IMR-90 (cell line): ENCODE data around the gene SLC51A. TPM values are rescaled to one million over a fixed set of nuclear protein-coding genes. Genes with fewer than 3 reads are reported as not detected.

Experiments
- ATAC-seq: fragments of 200-7000 bp; cut with Tn5 transposase; 2 replicates; pipeline ENCODE4 v1.9.1; 2020; ENCODE audit warnings: low read depth, mild to moderate bottlenecking, moderate library complexity
- BruUV-seq: library from RNA; stranded (reverse); fragments of 400-500 nt; replicated peaks from 2 replicates; lab custom pipeline; 2021; lab: Mats Ljungman, UMichigan
- CTCF ChIA-PET: fragments of 300-600 bp; formaldehyde crosslinking; extraction: SDS; loops from one replicate; lab custom pipeline; 2021; ENCODE audit warnings: antibody characterized with exemption; lab: Yijun Ruan, JAX
- POLR2A ChIA-PET: fragments of 300-600 bp; sonication (Branson Sonifier 250); formaldehyde crosslinking; loops from one replicate; lab custom pipeline; 2022; ENCODE audit warnings: antibody characterized with exemption; ENCODE audit not compliant: unreplicated experiment; lab: Charles Lee
- DNase-seq: peaks from one replicate; pipeline ENCODE4 v3.0.0; 2013
- H2AFZ ChIP-seq: replicated peaks from 2 replicates; pipeline ENCODE3; 2013; ENCODE audit warnings: low read length, mild to moderate bottlenecking; ENCODE audit not compliant: poor library complexity
- H2AK5ac ChIP-seq: 2 replicates; pipeline ENCODE4 v1.6.1; 2013; ENCODE audit warnings: low read depth, low read length, inconsistent platforms
- H2AK9ac ChIP-seq: replicated peaks from 2 replicates; pipeline ENCODE3; 2013; ENCODE audit warnings: mild to moderate bottlenecking, low read depth, low read length, moderate library complexity; ENCODE audit not compliant: poor library complexity
- H2BK120ac ChIP-seq: 2 replicates; pipeline ENCODE4 v1.6.1; 2013; ENCODE audit warnings: low read depth, low read length, inconsistent platforms
- H2BK15ac ChIP-seq: 3 replicates; pipeline ENCODE4 v1.6.1; 2013; ENCODE audit warnings: low read depth, low read length, inconsistent platforms
- H2BK20ac ChIP-seq: 2 replicates; pipeline ENCODE4 v1.6.1; 2013; ENCODE audit warnings: low read depth, mild to moderate bottlenecking, inconsistent platforms, low read length, moderate library complexity
- H2BK5ac ChIP-seq: 2 replicates; pipeline ENCODE4 v1.6.1; 2013; ENCODE audit warnings: mild to moderate bottlenecking, low read depth, low read length, inconsistent platforms; ENCODE audit not compliant: poor library complexity, severe bottlenecking
- H3K14ac ChIP-seq: replicated peaks from 2 replicates; pipeline ENCODE4 v1.6.1; 2013; ENCODE audit warnings: low read depth, low read length, inconsistent platforms
- H3K18ac ChIP-seq: 2 replicates; pipeline ENCODE4 v1.6.1; 2013; ENCODE audit warnings: low read depth, low read length, control low read depth
- H3K23ac ChIP-seq: 2 replicates; pipeline ENCODE4 v1.6.1; 2013; ENCODE audit warnings: low read depth, low read length, inconsistent platforms
- H3K27ac ChIP-seq: 2 replicates; pipeline ENCODE4 v1.5.1; 2013; ENCODE audit warnings: mild to moderate bottlenecking, control low read depth, low read length; ENCODE audit not compliant: insufficient read depth
- H3K27me3 ChIP-seq: 2 replicates; pipeline ENCODE4 v1.6.1; 2013; ENCODE audit warnings: low read length; ENCODE audit not compliant: control insufficient read depth, insufficient read depth
- H3K36me3 ChIP-seq: 2 replicates; pipeline ENCODE4 v1.6.1; 2013; ENCODE audit warnings: low read length, mixed read lengths; ENCODE audit not compliant: control insufficient read depth, insufficient read depth
- H3K4ac ChIP-seq: 2 replicates; pipeline ENCODE4 v1.6.1; 2013; ENCODE audit warnings: low read depth, low read length, inconsistent platforms
- H3K4me1 ChIP-seq: 2 replicates; pipeline ENCODE4 v1.6.1; 2013; ENCODE audit warnings: low read length, mixed read lengths; ENCODE audit not compliant: control insufficient read depth, insufficient read depth
- H3K4me2 ChIP-seq: 2 replicates; pipeline ENCODE4 v1.6.1; 2013; ENCODE audit warnings: low read depth, mild to moderate bottlenecking, control low read depth, low read length, moderate library complexity
- H3K4me3 ChIP-seq: 2 replicates; pipeline ENCODE4 v1.5.1; 2013; ENCODE audit warnings: low read depth, mild to moderate bottlenecking, control low read depth, low read length, moderate library complexity; ENCODE audit not compliant: insufficient read depth
- H3K56ac ChIP-seq: 2 replicates; pipeline ENCODE4 v1.6.1; 2013; ENCODE audit warnings: low read length, inconsistent platforms; ENCODE audit not compliant: insufficient read depth; ENCODE audit errors: extremely low read depth
- H3K79me1 ChIP-seq, 2 experiments: 2 replicates each; pipeline ENCODE4 v1.6.1; 2013; ENCODE audit warnings: low read length in 2 of 2, inconsistent platforms in 1 of 2, low read depth in 1 of 2
- H3K9ac ChIP-seq: 2 replicates; pipeline ENCODE4 v1.6.1; 2013; ENCODE audit warnings: low read depth, low read length, control low read depth
- H3K9me1 ChIP-seq: 2 replicates; pipeline ENCODE4 v1.6.1; 2013; ENCODE audit warnings: low read length, inconsistent platforms; ENCODE audit not compliant: insufficient read depth
- H3K9me3 ChIP-seq: 2 replicates; pipeline ENCODE4 v1.6.1; 2013; ENCODE audit warnings: low read length; ENCODE audit not compliant: control insufficient read depth, insufficient read depth
- H4K20me1 ChIP-seq: 2 replicates; pipeline ENCODE4 v1.6.1; 2013; ENCODE audit warnings: low read length, inconsistent platforms; ENCODE audit not compliant: insufficient read depth
- H4K5ac ChIP-seq: 2 replicates; pipeline ENCODE4 v1.6.1; 2013; ENCODE audit warnings: mild to moderate bottlenecking, low read depth, low read length, control low read depth
- H4K8ac ChIP-seq, 2 experiments: 2 replicates each; pipeline ENCODE4 v1.6.1; 2013; ENCODE audit warnings: low read depth in 2 of 2, low read length in 2 of 2, control low read depth in 1 of 2, inconsistent platforms in 1 of 2
- H4K91ac ChIP-seq: 2 replicates; pipeline ENCODE4 v1.6.1; 2013; ENCODE audit warnings: low read depth, low read length, inconsistent platforms; ENCODE audit not compliant: insufficient read depth
- BHLHE40 ChIP-seq: fragments of 150-350 bp; IDR thresholded peaks from 2 replicates; pipeline ENCODE4 v1.6.1; 2016; ENCODE audit warnings: mild to moderate bottlenecking, low read depth, low read length
- CEBPB ChIP-seq: IDR thresholded peaks from 2 replicates; pipeline ENCODE4 v1.6.1; 2012; ENCODE audit warnings: low read depth, low read length, improper control_type of control experiment
- CHD1 ChIP-seq: IDR thresholded peaks from 2 replicates; pipeline ENCODE4 v1.6.1; 2012; ENCODE audit warnings: low read depth, low read length, improper control_type of control experiment
- ELK1 ChIP-seq: fragments of 150-350 bp; IDR thresholded peaks from 2 replicates; pipeline ENCODE4 v1.6.1; 2016; ENCODE audit warnings: low read depth, mild to moderate bottlenecking, low read length, moderate library complexity, borderline replicate concordance
- FOS ChIP-seq: fragments of 150-350 bp; IDR thresholded peaks from 2 replicates; pipeline ENCODE4 v1.6.1; 2016; ENCODE audit warnings: low read depth, low read length
- MAFK ChIP-seq: IDR thresholded peaks from 2 replicates; pipeline ENCODE4 v1.6.1; 2012; ENCODE audit warnings: low read depth, low read length, improper control_type of control experiment
- MAZ ChIP-seq: IDR thresholded peaks from 2 replicates; pipeline ENCODE4 v1.6.1; 2012; ENCODE audit warnings: low read depth, mild to moderate bottlenecking, low read length, improper control_type of control experiment, moderate library complexity, borderline replicate concordance
- MXI1 ChIP-seq: IDR thresholded peaks from 2 replicates; pipeline ENCODE4 v1.6.1; 2012; ENCODE audit warnings: low read depth, mild to moderate bottlenecking, low read length, moderate library complexity, borderline replicate concordance
- NFE2L2 ChIP-seq: fragments of 150-350 bp; IDR thresholded peaks from 2 replicates; pipeline ENCODE4 v1.6.1; 2016; ENCODE audit warnings: low read depth, mild to moderate bottlenecking, low read length
- POLR2A ChIP-seq: IDR thresholded peaks from 2 replicates; pipeline ENCODE4 v1.6.1; 2012; ENCODE audit warnings: mild to moderate bottlenecking, low read depth, low read length
- RAD21 ChIP-seq: IDR thresholded peaks from 2 replicates; pipeline ENCODE4 v1.6.1; 2012; ENCODE audit warnings: low read length, improper control_type of control experiment
- RCOR1 ChIP-seq: IDR thresholded peaks from 2 replicates; pipeline ENCODE4 v1.6.1; 2012; ENCODE audit warnings: mild to moderate bottlenecking, low read length, improper control_type of control experiment; ENCODE audit not compliant: insufficient replicate concordance
- RFX5 ChIP-seq: IDR thresholded peaks from 2 replicates; pipeline ENCODE4 v1.8.0; 2012; ENCODE audit warnings: low read depth, mild to moderate bottlenecking, low read length, moderate library complexity
- SMC3 ChIP-seq: fragments of 150-350 bp; IDR thresholded peaks from 2 replicates; pipeline ENCODE4 v1.6.1; 2016; ENCODE audit warnings: low read depth, mild to moderate bottlenecking, antibody characterized with exemption, low read length, moderate library complexity
- USF2 ChIP-seq: fragments of 150-350 bp; IDR thresholded peaks from 2 replicates; pipeline ENCODE4 v1.6.1; 2017; ENCODE audit warnings: mild to moderate bottlenecking, antibody characterized with exemption, low read length, low read depth
- WGBS, 2 experiments: methylation state at CpG; one replicate each; pipeline versions ENCODE4 v1.1.5 to v1.1.7; 2013; ENCODE audit warnings: missing lambda C conversion rate in 2 of 2; ENCODE audit not compliant: insufficient read length in 1 of 2; ENCODE audit errors: extremely low coverage in 2 of 2; 5-methylcytosine and 5-hydroxymethylcytosine counted together
- dilution Hi-C: fragments of 300-500 bp; cut with HindIII; formaldehyde crosslinking; loops from one replicate; pipeline ENCODE4 v1.14.3; 2018; ENCODE audit warnings: low sequenced_read_pairs; ENCODE audit not compliant: unreplicated experiment
- in situ Hi-C: fragments of 300-500 bp; cut with MboI; formaldehyde crosslinking; loops from 3 replicates; pipeline ENCODE4 v1.14.3; 2019; ENCODE audit warnings: low sequenced_read_pairs, inconsistent platforms, mixed read lengths
- intact Hi-C: fragments of 100-400 bp; cut with micrococcal nuclease; formaldehyde crosslinking; loops from 2 replicates; pipeline ENCODE4 v1.10.0; 2022
- polyA plus RNA-seq, 3 experiments: library from polyadenylated mRNA; depleted of rRNA; stranded (reverse); fragments of >200 nt; gene quantifications; 2 replicates each; pipeline ENCODE4 v1.2.3, GENCODE V29; 2012; ENCODE audit warnings: low replicate concordance in 1 of 3
- total RNA-seq: library from RNA; depleted of rRNA; stranded (reverse); fragments of >200 nt; gene quantifications from 2 replicates; pipeline ENCODE4 v1.2.3, GENCODE V29; 2012
- TF ChIP-seq, protein P1 (sequence below): conservative IDR thresholded peaks from 2 replicates; pipeline ENCODE4 v1.5.1; 2012; ENCODE audit warnings: mild to moderate bottlenecking, low read depth, low read length, improper control_type of control experiment

SLC51A gene
- total and polyA plus RNA-seq, 2 of the 4 experiments (the other 2 are of a cell fraction), result not detected

DNA sequence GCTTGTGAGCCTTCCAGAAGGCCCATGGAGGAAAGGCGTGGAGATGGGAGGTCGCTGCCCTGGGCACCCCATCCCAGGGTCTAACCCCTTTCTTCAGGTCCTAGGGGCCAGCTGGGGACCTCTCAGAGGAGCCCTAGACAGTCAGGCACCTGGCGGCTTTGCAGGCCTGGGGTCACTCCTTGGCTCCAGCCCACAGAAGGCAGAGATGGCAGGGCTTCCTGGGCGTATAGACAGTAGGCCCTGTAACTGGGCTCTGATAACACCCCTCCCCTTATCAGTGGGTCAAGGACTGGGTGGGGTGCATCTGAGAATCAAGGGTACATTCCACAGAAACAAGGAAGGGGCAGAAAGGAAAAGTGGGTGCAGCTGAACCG lies 21.8 kb upstream of the SLC51A start:
- Histone ChIP-seq H3K56ac (no peak overlapping the region), H2BK120ac (no peak overlapping the region), H3K4me3 (no peak overlapping the region), H2BK5ac (no peak overlapping the region), H4K20me1 (no peaks in the 10 kb centered on the region), H3K9me1 (no peaks in the 10 kb centered on the region), H2AK5ac (no peak overlapping the region), H3K14ac (no peak overlapping the region), H3K23ac (no peak overlapping the region), H2BK15ac (no peak overlapping the region), H4K8ac (no peak overlapping the region), H2BK20ac (no peak overlapping the region), H4K5ac (no peak overlapping the region), H4K91ac (peak overlapping the region; percentile 37; the same call in 1 of the 2 replicates), H3K27me3 (no peaks in the 10 kb centered on the region), H3K9me3 (no peaks in the 10 kb centered on the region), H3K9ac (no peak overlapping the region), H2AFZ (peak overlapping the region; percentile 51), H2AK9ac (peak overlapping the region; percentile 16), H3K79me1 (no peaks in the 10 kb centered on the region), H3K27ac (no peak overlapping the region), H3K36me3 (no peaks in the 10 kb centered on the region), H3K18ac (no peak overlapping the region), H3K4me1 (no peaks in the 10 kb centered on the region), H3K4me2 (no peak overlapping the region), H3K4ac (no peak overlapping the region)
- ChIA-PET POLR2A (no interaction called here), CTCF (interaction anchor here (0.7 kb wide), 1 partner anchor 123 kb away, joined by 3 read pairs; no protein-coding TSS in a partner anchor)
- TF ChIP-seq MXI1 (no peak), RCOR1 (no peak), NFE2L2 (no peak), RFX5 (no peak), FOS (no peak), RAD21 (no peak), CEBPB (no peak), POLR2A (no peak), SMC3 (no peak), MAZ (no peak), ELK1 (no peak), BHLHE40 (no peak), CHD1 (no peak), USF2 (no peak), MAFK (no peak)
- TF ChIP-seq, protein P1, sequence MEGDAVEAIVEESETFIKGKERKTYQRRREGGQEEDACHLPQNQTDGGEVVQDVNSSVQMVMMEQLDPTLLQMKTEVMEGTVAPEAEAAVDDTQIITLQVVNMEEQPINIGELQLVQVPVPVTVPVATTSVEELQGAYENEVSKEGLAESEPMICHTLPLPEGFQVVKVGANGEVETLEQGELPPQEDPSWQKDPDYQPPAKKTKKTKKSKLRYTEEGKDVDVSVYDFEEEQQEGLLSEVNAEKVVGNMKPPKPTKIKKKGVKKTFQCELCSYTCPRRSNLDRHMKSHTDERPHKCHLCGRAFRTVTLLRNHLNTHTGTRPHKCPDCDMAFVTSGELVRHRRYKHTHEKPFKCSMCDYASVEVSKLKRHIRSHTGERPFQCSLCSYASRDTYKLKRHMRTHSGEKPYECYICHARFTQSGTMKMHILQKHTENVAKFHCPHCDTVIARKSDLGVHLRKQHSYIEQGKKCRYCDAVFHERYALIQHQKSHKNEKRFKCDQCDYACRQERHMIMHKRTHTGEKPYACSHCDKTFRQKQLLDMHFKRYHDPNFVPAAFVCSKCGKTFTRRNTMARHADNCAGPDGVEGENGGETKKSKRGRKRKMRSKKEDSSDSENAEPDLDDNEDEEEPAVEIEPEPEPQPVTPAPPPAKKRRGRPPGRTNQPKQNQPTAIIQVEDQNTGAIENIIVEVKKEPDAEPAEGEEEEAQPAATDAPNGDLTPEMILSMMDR, result no peak
- no CpG with 5 or more reads among the region's 5 CpGs for WGBS, 2 experiments
- in situ Hi-C loops, result no loop called here
- DNase-seq (no peak), ATAC-seq (no peak)
- dilution Hi-C loops, result loop anchor here (25.0 kb wide), 1 partner anchor 132 kb away; no protein-coding TSS in a partner anchor
- intact Hi-C loops, result no loop called here
- BruUV-seq, result no TSS peak
